Measurements from ENCODE around the gene CRYBB1.

GRCh38 chr22:26665813-26666231, 48.0 kb upstream of the CRYBB1 start:
- TF ChIP-seq POU2F2 (IDR thresholded peaks at IDR 0.05; ENCODE audit: low read depth, low read length) = no peak
- no peak for TF ChIP-seq POLR2AphosphoS5 (IDR thresholded peaks at IDR 0.05; ENCODE audit: low read depth, low read length)

Data from GM12891 (cell line).